Uterus (tissue), 2 donors: ENCODE results near the gene PSME3.

ENCODE experiments used
- CTCF ChIP-seq, 4 experiments: fragments of 200-600 bp in 2 of 4; fragments of 450-650 bp in 2 of 4; sonication (generic) in 2 of 4; IDR thresholded peaks; one replicate each; pipeline ENCODE4 v1.5.1; 2016 to 2019; ENCODE audit warnings: antibody characterized with exemption in 4 of 4, mild to moderate bottlenecking in 2 of 4, moderate library complexity in 1 of 4
- POLR2A ChIP-seq, 2 donors: fragments of 450-650 bp; IDR thresholded peaks; one replicate each; pipeline ENCODE4 v1.6.1; 2016; ENCODE audit warnings: antibody characterized with exemption in 2 of 2, mild to moderate bottlenecking in 1 of 2, moderate library complexity in 1 of 2

GRCh38 chr17:42882166-42882565 is 49.0 kb downstream of the PSME3 start:
- no peak for TF ChIP-seq CTCF (IDR thresholded peaks at IDR 0.05)
- no peak for TF ChIP-seq POLR2A (IDR thresholded peaks at IDR 0.05)
